ENCODE results near the gene ZBTB42.
A peak's percentile ranks its signal among the peaks of the same experiment; 100 is the strongest.

Gene ZBTB42

GRCh38 chr14:104816616-104816884 is 15.6 kb downstream of the ZBTB42 start:
- no peaks in the 10 kb centered on the region for H3K36me3 ChIP-seq (ENCODE audit: low read depth)
- no peaks in the 10 kb centered on the region for H3K9me3 ChIP-seq (ENCODE audit: severe bottlenecking)
- no peaks in the 10 kb centered on the region for H3K27me3 ChIP-seq (ENCODE audit: insufficient read depth, poor library complexity, severe bottlenecking)
- no peaks in the 10 kb centered on the region for H3K4me1 ChIP-seq (ENCODE audit: insufficient read depth, poor library complexity, severe bottlenecking)
- DNase-seq (ENCODE audit: low spot score) (peak; percentile 70), ATAC-seq (ENCODE audit: low read depth) (no peak; the same call in 2 of the 3 replicates)
- H3K4me3 ChIP-seq (ENCODE audit: severe bottlenecking), result peak overlapping the region; percentile 71
- no peak for TF ChIP-seq CTCF (IDR thresholded peaks at IDR 0.05; ENCODE audit: poor library complexity, severe bottlenecking)
- H3K27ac ChIP-seq (ENCODE audit: poor library complexity, severe bottlenecking), result peak overlapping the region; percentile 72

GRCh38 chr14:104817930-104818713 is 17.2 kb downstream of the ZBTB42 start:
- Histone ChIP-seq H3K9me3 (ENCODE audit: severe bottlenecking) (no peaks in the 10 kb centered on the region), H3K36me3 (ENCODE audit: low read depth) (no peaks in the 10 kb centered on the region), H3K27me3 (ENCODE audit: insufficient read depth, poor library complexity, severe bottlenecking) (no peaks in the 10 kb centered on the region), H3K4me1 (ENCODE audit: insufficient read depth, poor library complexity, severe bottlenecking) (no peaks in the 10 kb centered on the region), H3K27ac (ENCODE audit: poor library complexity, severe bottlenecking) (no peak overlapping the region), H3K4me3 (ENCODE audit: severe bottlenecking) (no peak overlapping the region)
- TF ChIP-seq CTCF (IDR thresholded peaks at IDR 0.05; ENCODE audit: poor library complexity, severe bottlenecking), result no peak
- ATAC-seq (ENCODE audit: low read depth) (no peak), DNase-seq (ENCODE audit: low spot score) (peak; percentile 32)

DNA sequence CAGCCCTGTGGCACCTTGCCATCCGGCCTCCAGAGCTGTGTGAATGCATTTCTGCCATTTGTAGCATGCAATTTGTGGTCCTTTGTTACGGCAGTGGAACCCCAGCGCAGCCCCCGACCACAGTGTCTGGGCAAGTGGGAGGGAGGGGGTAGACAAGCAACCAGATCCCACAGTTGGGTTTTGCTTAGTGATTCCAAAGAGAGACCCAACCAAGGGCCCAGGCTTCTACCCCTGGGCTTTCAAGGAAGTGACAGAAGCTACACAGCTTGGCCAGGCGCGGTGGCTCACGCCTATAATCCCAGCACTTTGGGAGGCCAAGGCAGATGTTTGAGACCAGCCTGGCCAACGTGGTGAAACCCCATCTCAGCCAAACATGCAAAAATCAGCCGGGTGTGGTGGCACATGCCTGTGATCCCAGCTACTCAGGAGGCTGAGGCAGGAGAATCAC is 17.8 kb downstream of the ZBTB42 start:
- DNase-seq (ENCODE audit: low spot score), result peak; percentile 57
- Histone ChIP-seq H3K4me3 (ENCODE audit: severe bottlenecking) (no peak overlapping the region), H3K27ac (ENCODE audit: poor library complexity, severe bottlenecking) (no peak overlapping the region)

DNA sequence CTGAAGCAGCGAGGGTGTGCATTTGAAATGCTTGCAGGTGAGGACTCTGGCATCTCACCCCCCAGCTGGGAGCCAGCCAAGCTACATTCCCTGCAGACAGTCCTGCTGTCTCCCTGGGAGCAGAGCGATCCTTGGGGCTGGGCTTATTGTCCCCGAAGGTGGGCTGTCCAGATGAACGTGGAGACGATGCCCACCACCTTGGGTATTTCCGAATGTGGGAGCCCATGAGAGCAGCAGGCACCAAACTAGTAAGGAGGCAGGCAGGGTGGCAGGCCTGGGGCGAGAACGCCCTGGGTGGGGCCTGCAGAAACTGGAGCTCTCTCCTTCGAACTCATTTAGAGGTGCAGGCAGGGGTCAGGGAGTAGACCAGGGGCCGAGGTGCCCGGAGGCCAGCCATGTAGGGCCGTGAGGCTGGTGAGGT is 18.5 kb downstream of the ZBTB42 start:
- no peak for TF ChIP-seq CTCF (IDR thresholded peaks at IDR 0.05; ENCODE audit: poor library complexity, severe bottlenecking)
- no peak for ATAC-seq (ENCODE audit: low read depth)
- Histone ChIP-seq H3K9me3 (ENCODE audit: severe bottlenecking) (no peaks in the 10 kb centered on the region), H3K4me3 (ENCODE audit: severe bottlenecking) (no peak overlapping the region), H3K27ac (ENCODE audit: poor library complexity, severe bottlenecking) (no peak overlapping the region), H3K36me3 (ENCODE audit: low read depth) (no peaks in the 10 kb centered on the region), H3K4me1 (ENCODE audit: insufficient read depth, poor library complexity, severe bottlenecking) (no peaks in the 10 kb centered on the region), H3K27me3 (ENCODE audit: insufficient read depth, poor library complexity, severe bottlenecking) (no peaks in the 10 kb centered on the region)
- peak; percentile 64 for DNase-seq (ENCODE audit: low spot score)

More for the DNA sequence above, 17.8 kb downstream of the ZBTB42 start:
- H3K9me3 ChIP-seq (ENCODE audit: severe bottlenecking), result no peaks in the 10 kb centered on the region
- no peaks in the 10 kb centered on the region for H3K27me3 ChIP-seq (ENCODE audit: insufficient read depth, poor library complexity, severe bottlenecking)
- no peak for TF ChIP-seq CTCF (IDR thresholded peaks at IDR 0.05; ENCODE audit: poor library complexity, severe bottlenecking)
- ATAC-seq (ENCODE audit: low read depth), result no peak
- no peaks in the 10 kb centered on the region for H3K36me3 ChIP-seq (ENCODE audit: low read depth)
- H3K4me1 ChIP-seq (ENCODE audit: insufficient read depth, poor library complexity, severe bottlenecking), result no peaks in the 10 kb centered on the region

- TF ChIP-seq CTCF (IDR thresholded peaks at IDR 0.05; ENCODE audit: poor library complexity, severe bottlenecking), result peak; percentile 75
- Histone ChIP-seq H3K4me3 (ENCODE audit: severe bottlenecking) (no peak overlapping the region), H3K36me3 (ENCODE audit: low read depth) (no peaks in the 10 kb centered on the region), H3K4me1 (ENCODE audit: insufficient read depth, poor library complexity, severe bottlenecking) (no peaks in the 10 kb centered on the region), H3K27me3 (ENCODE audit: insufficient read depth, poor library complexity, severe bottlenecking) (no peaks in the 10 kb centered on the region), H3K9me3 (ENCODE audit: severe bottlenecking) (no peaks in the 10 kb centered on the region), H3K27ac (ENCODE audit: poor library complexity, severe bottlenecking) (no peak overlapping the region)
- DNase-seq (ENCODE audit: low spot score) (peak; percentile 85), ATAC-seq (ENCODE audit: low read depth) (peak; percentile 77)
Observed at GRCh38 chr14:104820669-104821228, 19.8 kb downstream of the ZBTB42 start.
